GM12891 (cell line): ENCODE data around the gene PTCD3.

ENCODE experiments used
- POLR2A ChIP-seq: IDR thresholded peaks from 2 replicates; pipeline ENCODE4 v1.6.1; 2011; ENCODE audit warnings: low read depth, low read length, control low read depth
- POLR2AphosphoS5 ChIP-seq: IDR thresholded peaks from 2 replicates; pipeline ENCODE4 v1.6.1; 2011; ENCODE audit warnings: low read depth, low read length, control low read depth
- TAF1 ChIP-seq: IDR thresholded peaks from 2 replicates; pipeline ENCODE4 v1.6.1; 2011; ENCODE audit warnings: low read depth, low read length, control low read depth

- no peak for TF ChIP-seq POLR2A
- no peak for TF ChIP-seq TAF1
- TF ChIP-seq POLR2AphosphoS5: no peak
These were observed 49.3 kb upstream of the PTCD3 start for GRCh38 chr2:86056590-86057331.
